ENCODE measurements around the gene RASD1. TPM values are rescaled to one million over a fixed set of nuclear protein-coding genes. Genes with fewer than 3 reads are reported as not detected.

Gene RASD1
- total RNA-seq, 1 experiment from 2014 or later = 5.7 TPM

- Mint-ChIP-seq H3K36me3 (ENCODE audit: insufficient read depth in 1 of 3, low read depth in 3 of 3) (peaks cover 4 to 5% (median 4%) of the 10 kb centered on the region in 3 experiments; a peak in 3 of 7 replicates), H3K4me1 (no peaks in the 10 kb centered on the region), H3K4me3 (no peak overlapping the region), H3K9me3 (peaks cover 6 to 7% of the 10 kb centered on the region in 2 experiments; a peak in 4 of 5 replicates), H3K27me3 (ENCODE audit: low read depth) (peaks cover 20% of the 10 kb centered on the region), H3K27ac (no peak overlapping the region)
- no peaks in the 10 kb centered on the region for H3K79me1 ChIP-seq (ENCODE audit: insufficient read depth, low read depth, low read length, poor library complexity, severe bottlenecking)
- H2AK5ac ChIP-seq (ENCODE audit: insufficient read length, low read length) = no peak overlapping the region
- no peak overlapping the region for H2AFZ ChIP-seq (ENCODE audit: low read length)
- H4K91ac ChIP-seq (ENCODE audit: insufficient read length, low read depth, low read length) = no peak overlapping the region
- DNase-seq = no peak
- H3K9ac ChIP-seq (ENCODE audit: extremely low read depth, insufficient read length, low read length) = no peak overlapping the region
- no peak overlapping the region for H4K5ac ChIP-seq (ENCODE audit: insufficient read length, low read depth, low read length)
- H3T11ph ChIP-seq (ENCODE audit: low read length) = no peak overlapping the region
- TF ChIP-seq CTCF (conservative IDR thresholded peaks at IDR 0.05) = no peak
- no peaks in the 10 kb centered on the region for H3K23me2 ChIP-seq (ENCODE audit: insufficient read length, low read depth, low read length, poor library complexity, severe bottlenecking)
- H3K23ac ChIP-seq (ENCODE audit: insufficient read length, low read depth, low read length) = no peak overlapping the region
- H3K4me2 ChIP-seq (ENCODE audit: insufficient read depth, insufficient read length, low read length) = no peak overlapping the region
- no peaks in the 10 kb centered on the region for H3K4me1 ChIP-seq (ENCODE audit: insufficient read depth, low read length)
- no peak overlapping the region for H3K14ac ChIP-seq (ENCODE audit: insufficient read depth, low read length)
- no peaks in the 10 kb centered on the region for H3K9me3 ChIP-seq (ENCODE audit: control insufficient read depth, low read depth, low read length)
- 100% methylated on average over 2 of the region's 4 CpGs for WGBS (ENCODE audit: extremely low coverage, insufficient read length, low lambda C conversion rate)
- H3K27me3 ChIP-seq (ENCODE audit: insufficient read depth, low read length) = no peaks in the 10 kb centered on the region
- H2BK20ac ChIP-seq (ENCODE audit: low read depth, low read length, poor library complexity, severe bottlenecking) = no peak overlapping the region
- H3K56ac ChIP-seq (ENCODE audit: insufficient read length, low read depth, low read length) = no peak overlapping the region
- H4K20me1 ChIP-seq (ENCODE audit: control insufficient read depth, insufficient read depth, insufficient read length) = no peaks in the 10 kb centered on the region
- H3K18ac ChIP-seq (ENCODE audit: insufficient read length, low read depth, low read length) = no peak overlapping the region
- no peaks in the 10 kb centered on the region for H3K79me2 ChIP-seq (ENCODE audit: insufficient read depth, low read length)
- no peak overlapping the region for H2BK12ac ChIP-seq (ENCODE audit: insufficient read length, low read depth, low read length)
- no peak overlapping the region for H3K27ac ChIP-seq (ENCODE audit: insufficient read length, low read depth, low read length)
- H2BK15ac ChIP-seq (ENCODE audit: low read depth, low read length) = no peak overlapping the region
- H2BK5ac ChIP-seq (ENCODE audit: insufficient read length, low read length) = no peak overlapping the region
- no peak overlapping the region for H3K4ac ChIP-seq (ENCODE audit: low read depth, low read length)
- no peak overlapping the region for H4K8ac ChIP-seq (replicated peaks; ENCODE audit: insufficient read length, low read depth, low read length)
- H2BK120ac ChIP-seq (ENCODE audit: low read depth, low read length, poor library complexity, severe bottlenecking) = no peak overlapping the region
Measured at GRCh38 chr17:17460038-17460437, 36.2 kb downstream of the RASD1 start.
